IMR-90 (cell line): ENCODE results near the gene C16orf96. TPM values are rescaled to one million over a fixed set of nuclear protein-coding genes. Genes with fewer than 3 reads are reported as not detected.

Source experiments
- ATAC-seq: fragments of 200-7000 bp; cut with Tn5 transposase; 2 replicates; pipeline ENCODE4 v1.9.1; 2020; ENCODE audit warnings: low read depth, mild to moderate bottlenecking, moderate library complexity
- BruUV-seq: library from RNA; stranded (reverse); fragments of 400-500 nt; replicated peaks from 2 replicates; lab custom pipeline; 2021; lab: Mats Ljungman, UMichigan
- CTCF ChIA-PET: fragments of 300-600 bp; formaldehyde crosslinking; extraction: SDS; loops from one replicate; lab custom pipeline; 2021; ENCODE audit warnings: antibody characterized with exemption; lab: Yijun Ruan, JAX
- POLR2A ChIA-PET: fragments of 300-600 bp; sonication (Branson Sonifier 250); formaldehyde crosslinking; loops from one replicate; lab custom pipeline; 2022; ENCODE audit warnings: antibody characterized with exemption; ENCODE audit not compliant: unreplicated experiment; lab: Charles Lee
- DNase-seq: peaks from one replicate; pipeline ENCODE4 v3.0.0; 2013
- H2AFZ ChIP-seq: replicated peaks from 2 replicates; pipeline ENCODE3; 2013; ENCODE audit warnings: low read length, mild to moderate bottlenecking; ENCODE audit not compliant: poor library complexity
- H2AK5ac ChIP-seq: 2 replicates; pipeline ENCODE4 v1.6.1; 2013; ENCODE audit warnings: low read depth, low read length, inconsistent platforms
- H2AK9ac ChIP-seq: replicated peaks from 2 replicates; pipeline ENCODE3; 2013; ENCODE audit warnings: mild to moderate bottlenecking, low read depth, low read length, moderate library complexity; ENCODE audit not compliant: poor library complexity
- H2BK120ac ChIP-seq: 2 replicates; pipeline ENCODE4 v1.6.1; 2013; ENCODE audit warnings: low read depth, low read length, inconsistent platforms
- H2BK15ac ChIP-seq: 3 replicates; pipeline ENCODE4 v1.6.1; 2013; ENCODE audit warnings: low read depth, low read length, inconsistent platforms
- H2BK20ac ChIP-seq: 2 replicates; pipeline ENCODE4 v1.6.1; 2013; ENCODE audit warnings: low read depth, mild to moderate bottlenecking, inconsistent platforms, low read length, moderate library complexity
- H2BK5ac ChIP-seq: 2 replicates; pipeline ENCODE4 v1.6.1; 2013; ENCODE audit warnings: mild to moderate bottlenecking, low read depth, low read length, inconsistent platforms; ENCODE audit not compliant: poor library complexity, severe bottlenecking
- H3K14ac ChIP-seq: replicated peaks from 2 replicates; pipeline ENCODE4 v1.6.1; 2013; ENCODE audit warnings: low read depth, low read length, inconsistent platforms
- H3K18ac ChIP-seq: 2 replicates; pipeline ENCODE4 v1.6.1; 2013; ENCODE audit warnings: low read depth, low read length, control low read depth
- H3K23ac ChIP-seq: 2 replicates; pipeline ENCODE4 v1.6.1; 2013; ENCODE audit warnings: low read depth, low read length, inconsistent platforms
- H3K27ac ChIP-seq: 2 replicates; pipeline ENCODE4 v1.5.1; 2013; ENCODE audit warnings: mild to moderate bottlenecking, control low read depth, low read length; ENCODE audit not compliant: insufficient read depth
- H3K27me3 ChIP-seq: 2 replicates; pipeline ENCODE4 v1.6.1; 2013; ENCODE audit warnings: low read length; ENCODE audit not compliant: control insufficient read depth, insufficient read depth
- H3K36me3 ChIP-seq: 2 replicates; pipeline ENCODE4 v1.6.1; 2013; ENCODE audit warnings: low read length, mixed read lengths; ENCODE audit not compliant: control insufficient read depth, insufficient read depth
- H3K4ac ChIP-seq: 2 replicates; pipeline ENCODE4 v1.6.1; 2013; ENCODE audit warnings: low read depth, low read length, inconsistent platforms
- H3K4me1 ChIP-seq: 2 replicates; pipeline ENCODE4 v1.6.1; 2013; ENCODE audit warnings: low read length, mixed read lengths; ENCODE audit not compliant: control insufficient read depth, insufficient read depth
- H3K4me2 ChIP-seq: 2 replicates; pipeline ENCODE4 v1.6.1; 2013; ENCODE audit warnings: low read depth, mild to moderate bottlenecking, control low read depth, low read length, moderate library complexity
- H3K4me3 ChIP-seq: 2 replicates; pipeline ENCODE4 v1.5.1; 2013; ENCODE audit warnings: low read depth, mild to moderate bottlenecking, control low read depth, low read length, moderate library complexity; ENCODE audit not compliant: insufficient read depth
- H3K56ac ChIP-seq: 2 replicates; pipeline ENCODE4 v1.6.1; 2013; ENCODE audit warnings: low read length, inconsistent platforms; ENCODE audit not compliant: insufficient read depth; ENCODE audit errors: extremely low read depth
- H3K79me1 ChIP-seq, 2 experiments: 2 replicates each; pipeline ENCODE4 v1.6.1; 2013; ENCODE audit warnings: low read length in 2 of 2, inconsistent platforms in 1 of 2, low read depth in 1 of 2
- H3K9ac ChIP-seq: 2 replicates; pipeline ENCODE4 v1.6.1; 2013; ENCODE audit warnings: low read depth, low read length, control low read depth
- H3K9me1 ChIP-seq: 2 replicates; pipeline ENCODE4 v1.6.1; 2013; ENCODE audit warnings: low read length, inconsistent platforms; ENCODE audit not compliant: insufficient read depth
- H3K9me3 ChIP-seq: 2 replicates; pipeline ENCODE4 v1.6.1; 2013; ENCODE audit warnings: low read length; ENCODE audit not compliant: control insufficient read depth, insufficient read depth
- H4K20me1 ChIP-seq: 2 replicates; pipeline ENCODE4 v1.6.1; 2013; ENCODE audit warnings: low read length, inconsistent platforms; ENCODE audit not compliant: insufficient read depth
- H4K5ac ChIP-seq: 2 replicates; pipeline ENCODE4 v1.6.1; 2013; ENCODE audit warnings: mild to moderate bottlenecking, low read depth, low read length, control low read depth
- H4K8ac ChIP-seq, 2 experiments: 2 replicates each; pipeline ENCODE4 v1.6.1; 2013; ENCODE audit warnings: low read depth in 2 of 2, low read length in 2 of 2, control low read depth in 1 of 2, inconsistent platforms in 1 of 2
- H4K91ac ChIP-seq: 2 replicates; pipeline ENCODE4 v1.6.1; 2013; ENCODE audit warnings: low read depth, low read length, inconsistent platforms; ENCODE audit not compliant: insufficient read depth
- BHLHE40 ChIP-seq: fragments of 150-350 bp; IDR thresholded peaks from 2 replicates; pipeline ENCODE4 v1.6.1; 2016; ENCODE audit warnings: mild to moderate bottlenecking, low read depth, low read length
- CEBPB ChIP-seq: IDR thresholded peaks from 2 replicates; pipeline ENCODE4 v1.6.1; 2012; ENCODE audit warnings: low read depth, low read length, improper control_type of control experiment
- FOS ChIP-seq: fragments of 150-350 bp; IDR thresholded peaks from 2 replicates; pipeline ENCODE4 v1.6.1; 2016; ENCODE audit warnings: low read depth, low read length
- MAFK ChIP-seq: IDR thresholded peaks from 2 replicates; pipeline ENCODE4 v1.6.1; 2012; ENCODE audit warnings: low read depth, low read length, improper control_type of control experiment
- MAZ ChIP-seq: IDR thresholded peaks from 2 replicates; pipeline ENCODE4 v1.6.1; 2012; ENCODE audit warnings: low read depth, mild to moderate bottlenecking, low read length, improper control_type of control experiment, moderate library complexity, borderline replicate concordance
- MXI1 ChIP-seq: IDR thresholded peaks from 2 replicates; pipeline ENCODE4 v1.6.1; 2012; ENCODE audit warnings: low read depth, mild to moderate bottlenecking, low read length, moderate library complexity, borderline replicate concordance
- NFE2L2 ChIP-seq: fragments of 150-350 bp; IDR thresholded peaks from 2 replicates; pipeline ENCODE4 v1.6.1; 2016; ENCODE audit warnings: low read depth, mild to moderate bottlenecking, low read length
- POLR2A ChIP-seq: IDR thresholded peaks from 2 replicates; pipeline ENCODE4 v1.6.1; 2012; ENCODE audit warnings: mild to moderate bottlenecking, low read depth, low read length
- RAD21 ChIP-seq: IDR thresholded peaks from 2 replicates; pipeline ENCODE4 v1.6.1; 2012; ENCODE audit warnings: low read length, improper control_type of control experiment
- RCOR1 ChIP-seq: IDR thresholded peaks from 2 replicates; pipeline ENCODE4 v1.6.1; 2012; ENCODE audit warnings: mild to moderate bottlenecking, low read length, improper control_type of control experiment; ENCODE audit not compliant: insufficient replicate concordance
- RFX5 ChIP-seq: IDR thresholded peaks from 2 replicates; pipeline ENCODE4 v1.8.0; 2012; ENCODE audit warnings: low read depth, mild to moderate bottlenecking, low read length, moderate library complexity
- SMC3 ChIP-seq: fragments of 150-350 bp; IDR thresholded peaks from 2 replicates; pipeline ENCODE4 v1.6.1; 2016; ENCODE audit warnings: low read depth, mild to moderate bottlenecking, antibody characterized with exemption, low read length, moderate library complexity
- USF2 ChIP-seq: fragments of 150-350 bp; IDR thresholded peaks from 2 replicates; pipeline ENCODE4 v1.6.1; 2017; ENCODE audit warnings: mild to moderate bottlenecking, antibody characterized with exemption, low read length, low read depth
- WGBS, 2 experiments: methylation state at CpG; one replicate each; pipeline versions ENCODE4 v1.1.5 to v1.1.7; 2013; ENCODE audit warnings: missing lambda C conversion rate in 2 of 2; ENCODE audit not compliant: insufficient read length in 1 of 2; ENCODE audit errors: extremely low coverage in 2 of 2; 5-methylcytosine and 5-hydroxymethylcytosine counted together
- dilution Hi-C: fragments of 300-500 bp; cut with HindIII; formaldehyde crosslinking; loops from one replicate; pipeline ENCODE4 v1.14.3; 2018; ENCODE audit warnings: low sequenced_read_pairs; ENCODE audit not compliant: unreplicated experiment
- in situ Hi-C: fragments of 300-500 bp; cut with MboI; formaldehyde crosslinking; loops from 3 replicates; pipeline ENCODE4 v1.14.3; 2019; ENCODE audit warnings: low sequenced_read_pairs, inconsistent platforms, mixed read lengths
- intact Hi-C: fragments of 100-400 bp; cut with micrococcal nuclease; formaldehyde crosslinking; loops from 2 replicates; pipeline ENCODE4 v1.10.0; 2022
- polyA plus RNA-seq, 3 experiments: library from polyadenylated mRNA; depleted of rRNA; stranded (reverse); fragments of >200 nt; gene quantifications; 2 replicates each; pipeline ENCODE4 v1.2.3, GENCODE V29; 2012; ENCODE audit warnings: low replicate concordance in 1 of 3
- total RNA-seq: library from RNA; depleted of rRNA; stranded (reverse); fragments of >200 nt; gene quantifications from 2 replicates; pipeline ENCODE4 v1.2.3, GENCODE V29; 2012
- TF ChIP-seq, protein P1 (sequence below): fragments of 150-350 bp; IDR thresholded peaks from 2 replicates; pipeline ENCODE4 v1.6.1; 2016; ENCODE audit warnings: low read depth, mild to moderate bottlenecking, low read length, moderate library complexity, borderline replicate concordance

The C16orf96 gene
- total and polyA plus RNA-seq, 2 of the 4 experiments (the other 2 are of a cell fraction), result not detected

DNA sequence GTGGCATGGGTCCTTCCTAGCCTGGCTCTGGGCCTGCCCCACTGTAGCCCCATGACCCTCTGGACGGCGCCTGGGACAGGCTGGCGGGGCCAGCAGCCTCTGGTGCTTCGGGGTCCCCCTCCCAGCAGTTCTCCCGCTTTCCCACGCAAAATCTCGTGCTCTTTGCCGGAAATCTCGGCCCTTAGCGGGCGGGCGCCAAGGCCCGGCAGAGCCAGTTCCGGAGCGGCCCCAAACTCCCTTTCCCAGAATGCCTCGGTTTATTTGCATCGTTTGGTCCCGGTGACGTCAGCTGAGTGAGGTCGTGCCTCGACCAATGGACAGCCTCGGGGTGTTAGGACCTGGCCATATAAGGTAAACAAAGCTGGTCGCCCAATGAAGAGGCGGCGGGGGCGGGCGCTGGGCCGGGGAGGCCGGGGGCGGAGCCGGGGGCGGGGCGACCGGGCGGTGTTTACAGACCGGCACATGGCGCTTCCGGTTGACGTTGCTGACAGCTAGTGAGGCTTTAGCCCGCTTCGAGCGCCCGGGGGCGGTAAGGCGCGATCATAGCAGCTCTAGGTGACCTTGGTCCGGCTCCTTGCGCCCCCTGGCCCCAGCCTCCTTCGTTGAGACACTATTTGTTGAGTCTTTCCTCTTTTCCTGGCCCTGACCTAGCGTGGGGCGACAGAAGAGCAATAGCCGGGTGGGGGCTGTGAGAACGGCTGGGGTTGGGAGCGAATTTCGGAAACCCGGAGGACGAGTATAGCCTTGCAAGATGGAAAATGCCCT lies 60.1 kb downstream of the C16orf96 start:
- in situ Hi-C loops (no loop called here), intact Hi-C loops (no loop called here), dilution Hi-C loops (no loop called here)
- DNase-seq, result peak; percentile 100
- POLR2A ChIA-PET, result interaction anchor here (0.6 kb wide), 2 partner anchors 138 to 153 kb away, joined by 3 read pairs; no protein-coding TSS in a partner anchor
- Histone ChIP-seq H2BK15ac (peak overlapping the region; percentile 24; the same call in 1 of the 3 replicates), H3K4me2 (peak overlapping the region; percentile 83), H4K5ac (peak overlapping the region; percentile 96), H4K8ac (peak overlapping the region; percentile 68 to 98), H2AFZ (peak overlapping the region; percentile 98), H3K79me1 (peaks cover 13 to 36% of the 10 kb centered on the region in 2 experiments; a peak in 3 of 4 replicates), H3K4ac (peak overlapping the region; percentile 89), H3K23ac (peak overlapping the region; percentile 48), H3K9ac (peak overlapping the region; percentile 80), H4K20me1 (peaks cover 27% of the 10 kb centered on the region), H3K9me3 (no peaks in the 10 kb centered on the region), H3K14ac (peak overlapping the region; percentile 71), H2AK9ac (peak overlapping the region; percentile 84), H3K56ac (peak overlapping the region; percentile 62), H2BK20ac (no peak overlapping the region), H2BK5ac (peak overlapping the region; percentile 81), H3K36me3 (no peaks in the 10 kb centered on the region), H3K9me1 (peaks cover 8% of the 10 kb centered on the region), H2AK5ac (peak overlapping the region; percentile 98), H3K18ac (peak overlapping the region; percentile 45; the same call in 1 of the 2 replicates), H3K27me3 (no peaks in the 10 kb centered on the region), H3K4me3 (peak overlapping the region; percentile 52), H2BK120ac (peak overlapping the region; percentile 60; the same call in 1 of the 2 replicates), H3K27ac (peak overlapping the region; percentile 92), H4K91ac (peak overlapping the region; percentile 80), H3K4me1 (peaks cover 23% of the 10 kb centered on the region)
- 0% methylated on average over 33 of the region's 57 CpGs; no CpG with 5 or more reads in 1 of the 2 experiments for WGBS, 2 experiments
- no TSS peak for BruUV-seq
- peak; percentile 85 for ATAC-seq
- CTCF ChIA-PET, result interaction anchor here (1.2 to 1.6 kb wide), 3 partner anchors 9 to 214 kb away, joined by 4 to 6 read pairs (median 6); partner anchors contain the start of gene MGRN1
- TF ChIP-seq MXI1 (0 out of 2 replicates have a peak, but pooled peaks have one; percentile 68), MAZ (peak; percentile 67; the same call in 1 of the 2 replicates), CEBPB (no peak), NFE2L2 (no peak), MAFK (no peak), BHLHE40 (peak; percentile 73; the same call in 1 of the 2 replicates), SMC3 (0 out of 2 replicates have a peak, but pooled peaks have one; percentile 6), RFX5 (no peak), RAD21 (no peak), RCOR1 (no peak), POLR2A (peak; percentile 31; the same call in 1 of the 2 replicates), USF2 (no peak), FOS (peak; percentile 47; the same call in 1 of the 2 replicates)
- TF ChIP-seq, protein P1, sequence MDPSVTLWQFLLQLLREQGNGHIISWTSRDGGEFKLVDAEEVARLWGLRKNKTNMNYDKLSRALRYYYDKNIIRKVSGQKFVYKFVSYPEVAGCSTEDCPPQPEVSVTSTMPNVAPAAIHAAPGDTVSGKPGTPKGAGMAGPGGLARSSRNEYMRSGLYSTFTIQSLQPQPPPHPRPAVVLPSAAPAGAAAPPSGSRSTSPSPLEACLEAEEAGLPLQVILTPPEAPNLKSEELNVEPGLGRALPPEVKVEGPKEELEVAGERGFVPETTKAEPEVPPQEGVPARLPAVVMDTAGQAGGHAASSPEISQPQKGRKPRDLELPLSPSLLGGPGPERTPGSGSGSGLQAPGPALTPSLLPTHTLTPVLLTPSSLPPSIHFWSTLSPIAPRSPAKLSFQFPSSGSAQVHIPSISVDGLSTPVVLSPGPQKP, result no peak
